EH (cell line): ENCODE results near the gene OARD1.
"Not testable (repeated sequence)": the region's sequence is repeated elsewhere in the genome, so short reads cannot be mapped to it uniquely, and the experiment has no call there.

Experiments used
- DNase-seq: peaks from one replicate; pipeline ENCODE4 v3.0.0-alpha.2; 2015; ENCODE audit warnings: low read depth

The OARD1 gene, protein sequence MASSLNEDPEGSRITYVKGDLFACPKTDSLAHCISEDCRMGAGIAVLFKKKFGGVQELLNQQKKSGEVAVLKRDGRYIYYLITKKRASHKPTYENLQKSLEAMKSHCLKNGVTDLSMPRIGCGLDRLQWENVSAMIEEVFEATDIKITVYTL

DNA sequence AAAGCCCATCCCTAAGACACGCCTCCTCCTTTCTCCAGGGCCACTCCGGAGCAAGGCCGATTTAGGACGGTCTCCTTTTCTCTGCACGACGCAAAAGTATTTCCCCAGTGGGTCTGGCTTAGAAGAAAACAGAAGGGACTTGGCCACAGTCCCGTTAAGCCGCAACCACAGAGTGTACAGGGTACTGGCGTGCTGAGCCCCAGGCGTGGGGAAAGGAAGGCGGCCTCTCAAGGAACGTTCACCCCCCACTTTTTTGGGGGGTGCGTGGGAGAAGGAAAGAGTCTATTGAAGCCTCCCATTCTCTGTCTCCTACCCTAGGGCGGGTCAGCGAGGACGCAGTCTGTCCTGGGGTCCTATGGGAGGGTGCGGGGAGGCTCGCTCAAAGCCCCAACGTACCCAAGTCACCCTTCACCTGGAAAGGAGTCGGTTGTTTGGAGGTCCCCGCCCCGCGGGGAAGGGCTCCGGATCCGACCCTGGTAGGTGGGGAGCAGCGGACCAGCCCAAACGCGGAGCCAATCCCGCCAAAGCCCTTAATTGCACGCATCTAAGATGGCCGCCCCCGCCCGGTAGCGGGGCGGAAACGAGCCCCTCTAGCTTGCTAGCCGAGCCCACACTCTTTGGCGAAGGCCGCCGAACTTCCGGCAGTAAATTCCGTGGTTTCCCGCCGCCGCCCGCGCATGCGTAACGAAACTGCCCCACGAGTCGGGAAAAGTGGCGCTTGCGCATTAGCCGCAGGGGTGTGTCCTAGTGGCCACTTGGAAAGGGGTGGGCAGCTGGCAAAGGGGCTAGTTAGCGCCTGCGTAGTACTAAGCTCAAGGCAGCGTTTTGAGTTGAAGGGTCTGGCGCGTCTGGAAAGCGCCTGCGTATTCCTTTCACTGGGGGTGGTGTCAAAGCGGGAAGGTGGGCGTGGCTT lies at the start of gene OARD1:
OARD1 (minus strand) TSS at position 434 of the 913 bp plus-strand sequence. CDS start 722 bp downstream, outside the sequence.
- peak; percentile 100 for DNase-seq

DNA sequence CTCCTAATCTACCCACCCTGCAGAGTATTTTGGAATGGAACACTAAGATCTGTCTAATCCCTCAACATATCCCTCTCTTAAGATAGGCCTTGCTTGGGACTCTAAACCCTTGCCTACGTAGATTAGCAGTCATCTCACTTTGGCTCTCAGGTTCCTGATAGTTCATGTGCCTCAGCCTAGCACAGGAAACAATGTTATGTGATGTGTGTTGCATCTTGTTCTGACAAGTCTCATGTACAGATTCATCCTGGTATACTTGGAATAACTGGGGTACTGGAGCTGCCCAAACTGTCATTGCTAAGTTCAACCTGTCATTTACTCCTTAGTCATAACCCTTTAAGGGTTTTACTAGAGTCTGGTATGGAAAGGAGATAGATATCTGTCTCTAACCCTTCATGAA lies 47.9 kb upstream of the OARD1 start:
- DNase-seq: no peak

DNA sequence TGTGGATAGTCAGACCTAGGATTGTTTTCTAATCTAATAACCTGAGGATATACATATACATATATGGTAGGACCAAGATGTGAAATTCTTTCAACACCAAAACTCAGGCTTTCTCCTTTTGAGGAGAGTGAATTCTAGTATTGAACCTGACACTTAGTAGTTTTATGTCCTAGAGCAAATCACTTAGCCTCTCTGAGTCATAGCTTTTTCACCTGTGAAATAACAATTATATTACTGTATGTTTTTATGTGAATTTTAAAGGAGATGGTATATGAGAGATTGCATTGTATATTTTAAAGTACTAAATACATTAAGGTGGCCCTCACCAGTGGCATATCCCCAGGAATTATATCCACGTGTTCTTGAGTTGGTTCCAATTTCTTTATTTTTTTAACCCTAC lies 47.4 kb upstream of the OARD1 start:
- DNase-seq: no peak

DNA sequence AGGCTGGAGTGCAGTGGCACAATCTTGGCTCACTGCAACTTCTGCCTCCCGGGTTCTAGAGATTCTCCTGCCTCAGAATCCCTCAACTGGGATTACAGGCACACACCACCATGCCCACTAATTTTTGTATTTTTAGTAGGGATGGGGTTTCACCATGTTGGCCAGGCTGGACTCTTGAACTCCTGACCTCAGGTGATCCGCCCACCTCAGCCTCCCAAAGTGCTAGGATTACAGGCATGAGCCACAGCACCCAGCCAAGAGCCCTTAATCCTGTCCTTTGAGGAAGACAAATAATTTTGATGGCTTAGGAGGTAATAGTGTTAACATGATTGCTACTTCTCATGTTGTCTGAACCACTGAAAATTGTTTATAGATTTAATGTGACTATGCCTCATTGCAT lies 42.9 kb upstream of the OARD1 start:
- not testable (repeated sequence) for DNase-seq

DNA sequence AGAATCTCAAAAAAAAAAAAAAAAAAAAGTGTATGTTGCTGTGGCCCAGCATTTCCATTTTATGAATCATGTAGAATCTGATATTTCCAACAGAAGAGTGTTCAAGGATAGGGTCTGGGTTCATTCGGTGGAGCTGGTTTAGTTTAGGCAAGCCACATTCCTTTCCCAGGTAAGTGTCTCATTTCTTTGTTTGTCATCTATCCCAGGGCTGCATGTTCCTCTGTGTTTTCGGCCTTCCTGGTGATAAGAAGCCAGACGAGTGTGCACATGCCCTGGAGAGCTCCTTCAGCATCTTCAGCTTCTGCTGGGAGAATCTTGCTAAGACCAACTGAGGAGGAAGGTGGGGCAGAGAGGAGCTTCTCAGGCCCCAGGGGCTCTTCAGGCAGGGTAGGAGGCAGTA lies 38.9 kb upstream of the OARD1 start:
- no peak for DNase-seq

DNA sequence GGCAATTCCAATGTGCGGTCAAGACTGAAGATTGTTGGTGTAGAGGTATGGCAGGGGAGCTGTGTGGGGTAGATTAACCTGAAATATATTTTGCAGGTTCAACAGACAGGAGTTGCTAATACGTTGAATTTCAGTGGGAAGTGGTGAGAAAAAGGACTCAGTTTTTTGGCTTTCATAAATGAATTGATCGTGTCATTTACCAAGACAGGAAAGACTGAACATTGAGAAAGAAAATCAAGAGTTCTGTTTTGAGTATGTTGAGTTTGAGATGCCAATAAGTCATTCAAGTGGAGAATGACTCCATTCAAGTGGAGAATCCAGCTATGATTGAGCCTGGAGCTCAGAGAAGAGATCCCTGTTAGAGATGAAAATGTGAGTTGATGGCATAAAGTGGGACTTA lies 31.7 kb upstream of the OARD1 start:
- no peak for DNase-seq

DNA sequence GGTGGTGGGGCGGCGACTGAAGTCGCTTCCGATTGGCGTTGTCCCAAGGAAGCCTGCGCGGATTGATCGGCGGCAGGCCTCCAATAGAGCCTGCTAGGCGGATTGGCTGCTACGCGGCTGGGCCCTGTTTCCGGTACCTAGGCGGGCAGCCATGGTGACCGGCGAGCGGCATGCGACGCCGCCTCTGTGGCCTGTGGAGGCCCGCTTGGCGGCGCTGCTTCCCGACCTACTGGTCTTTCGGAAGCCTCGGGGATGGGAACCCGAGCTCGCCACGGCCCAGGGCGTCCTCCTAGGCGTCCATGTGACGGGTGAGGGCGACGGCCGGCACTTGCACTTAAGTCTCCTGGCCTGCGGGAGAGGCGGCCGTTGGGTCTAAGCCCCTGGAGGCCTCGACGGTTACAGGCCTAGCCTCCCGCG lies 28.7 kb upstream of the OARD1 start:
- DNase-seq: no peak

DNA sequence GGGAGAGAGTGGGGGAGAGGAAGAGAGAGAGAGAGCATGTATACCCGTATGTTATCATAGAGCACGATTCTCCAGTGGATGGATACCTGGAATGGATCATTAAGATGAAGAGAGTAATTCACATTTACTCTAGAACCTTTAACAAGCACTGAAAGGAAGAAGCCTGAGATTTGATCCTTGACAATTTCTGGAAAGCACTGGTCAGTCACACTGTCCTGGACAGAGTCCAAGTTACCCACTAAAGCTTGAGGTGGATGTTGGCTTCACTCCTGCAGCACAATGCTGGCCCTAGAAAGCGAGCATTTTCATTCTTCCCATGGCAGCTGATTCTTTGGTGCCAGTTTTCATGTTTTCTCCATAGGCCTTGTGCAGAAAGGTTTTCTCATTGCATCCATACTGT lies 26.2 kb upstream of the OARD1 start:
- peak; percentile 27 for DNase-seq

DNA sequence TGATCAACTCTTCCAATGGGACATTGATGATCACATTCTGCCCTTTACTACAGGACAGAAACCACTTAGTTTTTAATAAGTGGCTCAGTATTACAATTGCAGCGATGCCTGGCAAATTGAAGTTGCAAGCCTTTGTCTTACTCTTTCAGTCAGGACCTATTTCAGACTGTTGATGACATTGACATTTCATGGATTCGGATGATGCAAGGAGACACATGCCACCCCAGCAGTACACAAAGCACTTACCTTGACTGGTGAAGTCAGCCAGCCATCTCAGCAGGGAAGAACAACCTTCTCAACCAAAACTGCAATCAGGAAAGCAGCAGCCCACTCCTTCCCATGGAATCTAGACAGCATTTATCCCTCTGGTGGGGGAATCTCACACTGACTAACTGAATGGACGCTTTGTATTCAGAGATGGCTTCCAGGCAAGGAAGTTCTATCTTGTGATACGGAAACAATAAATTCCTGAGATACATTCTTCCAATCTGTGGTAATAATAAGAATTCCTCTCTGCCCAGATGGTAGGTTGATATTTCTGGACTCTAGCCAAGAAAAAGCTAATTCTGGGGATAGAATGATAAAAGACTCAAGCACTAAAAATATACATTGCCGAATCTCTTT lies 25.4 kb upstream of the OARD1 start:
- peak; percentile 90 for DNase-seq

DNA sequence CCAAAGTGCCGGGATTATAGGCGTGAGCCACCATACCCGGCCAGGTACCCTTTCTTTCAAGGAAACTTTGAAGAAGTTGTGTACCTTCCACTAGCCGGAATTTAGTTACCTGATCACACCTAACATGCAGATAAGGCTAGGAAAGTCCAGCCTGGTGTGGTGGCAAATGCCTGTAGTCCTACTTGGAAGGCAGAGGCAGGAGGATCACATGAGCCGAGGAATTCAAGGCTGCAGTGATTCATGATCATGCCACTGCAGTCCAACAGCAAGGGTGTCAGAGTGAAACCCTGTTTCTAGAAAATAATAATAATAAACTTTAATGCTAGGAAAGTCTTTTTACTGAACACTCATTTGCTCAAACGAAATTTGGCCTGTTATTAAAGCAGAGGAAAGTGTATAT lies 21.6 kb upstream of the OARD1 start:
- DNase-seq: peak; percentile 20

DNA sequence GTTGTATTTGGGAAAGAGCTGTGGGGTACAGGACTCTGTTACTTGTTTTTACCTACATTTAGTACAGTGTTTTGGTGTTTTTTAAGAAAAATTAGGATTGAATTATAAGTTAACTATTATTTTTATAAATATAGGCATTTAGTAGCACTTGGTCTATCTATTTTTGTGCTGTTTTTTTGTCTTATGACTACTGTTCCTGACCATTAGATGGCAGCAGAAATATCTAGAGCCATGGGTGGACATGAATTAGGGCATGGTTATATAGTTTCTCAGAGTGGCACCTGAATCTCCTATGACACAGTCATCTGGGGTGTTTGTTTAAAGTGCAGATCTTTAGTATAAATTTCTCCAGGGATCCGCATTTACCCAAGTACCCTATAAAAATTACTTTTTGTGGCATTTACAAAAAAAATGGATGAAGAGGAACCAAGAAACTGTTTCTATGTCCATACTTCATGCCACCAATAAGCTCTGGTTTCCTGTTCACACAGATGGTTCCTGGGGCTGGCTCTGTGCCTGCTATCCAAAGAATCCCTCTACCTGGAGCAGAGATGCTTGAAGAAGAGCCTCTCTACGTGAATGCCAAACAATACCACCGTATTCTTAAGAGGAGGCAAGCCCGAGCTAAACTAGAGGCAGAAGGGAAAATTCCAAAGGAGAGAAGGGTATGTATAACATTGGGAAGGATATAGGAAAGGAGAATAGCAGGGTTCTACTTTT lies 20.4 kb upstream of the OARD1 start:
- peak; percentile 41 for DNase-seq

DNA sequence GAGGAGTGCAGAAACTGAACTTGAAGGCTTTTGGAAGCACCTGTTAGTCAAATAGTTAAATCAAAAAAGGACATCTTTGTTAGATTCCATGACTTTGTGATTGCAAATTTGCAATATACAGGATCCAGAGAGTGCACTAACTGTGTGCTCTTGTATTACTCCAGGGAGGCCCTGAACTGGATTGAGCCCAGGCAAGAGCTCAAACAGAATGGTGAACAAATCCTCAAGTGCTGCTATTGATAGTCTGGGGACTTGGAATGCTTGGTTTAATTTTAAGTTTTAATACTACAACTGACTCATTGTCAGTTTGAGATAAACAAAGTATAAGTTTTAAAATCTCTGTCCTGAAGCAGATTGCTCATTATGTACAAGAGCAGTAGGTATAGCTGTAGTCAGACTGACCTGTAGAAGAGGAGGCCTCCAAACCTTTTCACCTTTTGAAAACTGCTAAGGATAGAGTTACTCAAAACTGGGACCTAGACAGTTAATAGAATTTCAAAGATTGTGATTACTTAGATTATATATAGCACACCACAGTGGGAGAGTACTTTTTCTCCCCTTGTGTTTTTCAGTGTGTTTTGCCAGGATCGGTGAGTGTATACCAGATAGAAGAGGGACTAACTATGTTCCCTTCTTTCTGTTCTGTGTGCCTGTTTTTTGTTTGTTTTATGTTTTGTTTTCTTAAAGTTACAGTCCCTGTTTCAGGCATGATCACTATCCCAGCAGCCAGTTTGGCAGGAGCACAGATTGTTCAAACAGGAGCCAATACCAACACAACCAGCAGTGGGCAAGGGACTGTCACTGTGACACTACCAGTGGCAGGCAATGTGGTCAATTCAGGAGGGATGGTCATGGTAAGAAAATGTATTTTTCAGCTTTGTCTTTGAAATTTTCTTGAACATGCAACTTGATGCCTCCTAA lies 18.9 kb upstream of the OARD1 start:
- DNase-seq: no peak

DNA sequence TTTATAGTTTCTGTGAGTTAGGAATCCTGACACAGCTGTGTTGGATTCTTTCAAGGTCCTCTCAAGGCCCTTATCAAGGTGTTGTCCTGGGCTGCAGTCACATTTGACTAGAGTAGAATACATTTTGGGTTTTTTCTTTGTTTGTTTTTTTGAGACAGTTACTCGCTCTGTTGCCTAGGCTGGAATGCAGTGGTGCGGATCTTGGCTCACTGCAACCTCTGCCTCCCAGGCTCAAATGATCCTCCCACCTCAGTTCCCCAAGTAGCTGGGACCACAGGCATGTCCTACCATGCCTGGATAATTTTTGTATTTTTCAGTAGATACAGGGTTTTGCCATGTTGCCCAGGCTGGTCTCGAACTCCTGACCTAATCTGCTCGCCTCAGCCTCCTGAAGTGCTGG lies 16.3 kb upstream of the OARD1 start:
- peak; percentile 43 for DNase-seq

DNA sequence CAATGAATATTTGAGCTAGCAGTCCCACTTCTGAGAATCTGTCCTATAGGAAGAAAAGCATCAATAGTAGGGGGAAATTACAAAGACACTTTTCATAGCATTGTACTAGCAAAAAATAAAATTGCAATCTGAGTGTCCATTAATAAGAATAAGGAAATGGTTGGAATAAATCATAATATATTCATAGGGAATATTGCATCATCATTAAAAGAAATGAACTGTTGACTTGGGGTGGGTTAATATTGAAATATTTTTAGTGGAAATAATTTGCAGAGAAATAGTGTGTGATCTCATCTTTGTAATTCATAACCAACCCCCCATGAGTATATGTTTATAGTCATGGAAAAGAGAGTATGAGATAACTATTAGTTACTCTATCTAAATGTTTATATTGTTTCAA lies 13.0 kb upstream of the OARD1 start:
- DNase-seq: no peak

DNA sequence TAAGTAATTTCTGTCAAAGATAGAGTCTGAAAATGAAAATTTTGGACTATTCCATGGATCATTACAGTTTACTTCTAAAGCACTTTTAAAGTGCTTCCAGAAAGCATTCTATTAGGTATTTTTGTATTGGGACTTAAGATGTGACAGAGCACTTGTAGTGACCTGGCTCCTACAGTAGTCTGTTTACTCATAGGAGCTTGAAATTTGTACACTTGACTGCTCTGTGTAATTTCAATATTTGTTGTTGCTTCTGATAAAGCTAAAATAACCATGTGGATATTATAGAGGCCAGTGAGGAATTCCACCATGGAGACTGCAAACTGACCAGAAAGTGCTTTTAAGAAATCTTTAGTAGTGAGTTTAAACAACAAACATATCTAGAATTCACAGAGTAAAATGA lies 10.9 kb upstream of the OARD1 start:
- no peak for DNase-seq

DNA sequence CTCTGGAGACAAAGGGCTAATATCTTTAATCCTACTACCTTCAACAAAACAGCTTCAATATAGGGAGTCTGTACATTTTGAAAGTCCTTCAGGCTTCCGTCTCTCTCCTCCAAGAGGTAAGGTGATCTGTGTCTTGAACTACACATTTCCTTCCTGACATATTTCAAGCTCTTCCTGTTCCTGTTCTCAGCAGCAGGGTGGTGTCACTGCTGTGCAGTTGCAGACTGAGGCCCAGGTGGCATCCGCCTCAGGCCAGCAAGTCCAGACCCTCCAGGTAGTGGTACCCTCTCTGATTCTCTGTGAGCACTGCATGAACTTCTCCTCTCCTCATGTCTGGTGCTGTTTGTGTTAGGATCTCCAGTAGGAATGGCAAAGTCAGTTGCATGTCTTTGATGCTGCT lies 8.5 kb upstream of the OARD1 start:
- DNase-seq: no peak

DNA sequence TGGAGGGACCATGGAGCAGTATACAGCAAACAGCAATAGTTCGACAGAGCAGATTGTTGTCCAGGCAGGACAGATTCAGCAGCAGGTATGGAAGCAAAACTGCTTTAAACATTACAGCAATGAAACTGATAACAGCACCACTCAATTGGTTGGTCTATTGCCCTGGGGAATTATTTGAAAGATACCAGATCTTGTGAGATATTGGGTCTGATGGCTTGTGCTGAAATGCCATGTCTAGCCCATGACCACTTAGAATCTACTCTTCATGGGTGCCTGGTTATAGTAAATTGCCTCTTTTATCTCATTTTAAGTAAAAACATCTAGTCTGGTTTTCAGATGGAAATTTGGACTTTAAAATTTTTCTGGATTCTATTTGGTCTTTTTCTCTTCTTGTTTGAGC lies 6.9 kb upstream of the OARD1 start:
- no peak for DNase-seq

DNA sequence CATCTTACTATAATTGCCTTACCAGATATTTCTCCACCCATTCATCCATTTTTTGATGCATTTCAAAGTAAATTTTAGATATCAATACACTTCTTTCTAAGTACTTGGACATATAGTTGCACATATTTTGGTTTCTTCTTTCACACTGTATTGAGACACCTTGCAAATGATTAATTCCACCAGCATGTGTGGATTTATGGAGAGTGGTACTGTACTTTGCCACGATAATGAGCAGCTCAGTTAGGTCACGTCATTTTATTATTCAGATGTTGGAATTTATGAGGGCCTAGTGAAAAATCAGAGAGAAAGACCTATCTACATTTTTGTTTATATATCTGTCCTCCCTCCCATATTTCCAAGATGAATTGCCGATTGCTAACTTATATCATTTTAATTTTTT lies 5.9 kb upstream of the OARD1 start:
- DNase-seq: no peak

DNA sequence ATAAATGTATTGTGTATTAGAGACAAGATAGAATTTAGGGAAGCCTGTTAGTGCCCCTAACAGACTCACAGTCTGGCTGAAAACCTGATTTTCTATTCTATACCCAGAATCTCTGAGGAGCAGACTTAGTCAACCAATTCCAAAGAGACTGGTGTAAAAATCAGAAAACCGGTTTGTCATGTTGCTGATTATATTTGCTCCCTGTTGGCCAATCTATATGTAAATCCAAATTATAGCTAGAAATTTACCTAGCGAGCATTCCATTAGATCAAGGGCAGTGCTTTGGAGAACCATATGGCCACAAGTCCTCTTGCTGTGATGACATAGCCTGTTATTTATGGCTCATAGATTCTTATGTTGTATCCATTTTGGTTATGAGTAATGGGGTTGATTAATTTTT lies 5.4 kb upstream of the OARD1 start:
- no peak for DNase-seq

DNA sequence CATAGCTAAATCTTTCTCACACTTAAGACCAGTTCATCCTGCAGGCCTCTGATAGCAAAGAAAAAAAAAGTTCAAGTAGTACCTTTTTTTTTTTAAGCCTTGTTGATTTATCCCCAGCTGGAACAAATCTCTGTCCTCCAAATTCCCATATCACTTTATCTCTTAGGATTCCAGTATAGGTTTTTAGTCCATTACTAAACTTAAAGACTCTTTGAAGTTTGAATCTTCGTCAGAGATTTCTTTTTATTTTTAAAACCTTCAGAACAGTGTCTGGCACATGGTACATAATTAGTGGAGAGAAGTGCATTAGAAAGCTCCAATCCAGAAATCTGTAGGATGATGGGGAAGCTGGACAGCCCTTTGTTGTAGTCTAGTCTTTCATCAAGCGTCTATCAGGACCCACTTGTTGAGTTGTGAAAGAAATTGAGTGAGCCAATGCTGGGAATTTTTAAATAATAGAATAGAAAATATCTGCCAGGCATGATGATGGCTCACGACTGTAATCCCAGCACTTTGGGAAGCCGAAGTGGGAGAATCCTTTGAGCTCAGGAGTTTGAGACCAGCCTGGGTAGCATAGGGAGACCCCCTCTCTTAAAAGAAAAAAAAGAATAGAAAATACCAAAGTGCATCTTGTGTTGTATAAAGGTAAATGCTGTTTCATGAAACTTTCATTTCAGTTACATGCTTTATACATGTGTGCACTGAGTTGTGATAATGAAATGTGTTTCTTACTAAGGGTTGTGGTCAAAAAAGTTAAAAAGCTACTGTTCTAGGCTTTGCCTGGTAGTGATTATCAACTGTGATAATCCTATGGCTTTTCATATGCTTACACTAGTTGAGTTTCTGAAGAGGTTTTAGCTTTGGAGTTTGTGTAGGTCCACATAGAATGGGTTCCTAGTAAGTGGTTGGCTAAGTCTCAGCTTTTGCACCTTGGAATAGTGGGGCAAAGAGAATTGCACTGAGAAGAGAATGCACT lies 3.8 kb upstream of the OARD1 start:
- DNase-seq: no peak
